ENCODE results near the gene ACOXL.

Gene ACOXL

DNA sequence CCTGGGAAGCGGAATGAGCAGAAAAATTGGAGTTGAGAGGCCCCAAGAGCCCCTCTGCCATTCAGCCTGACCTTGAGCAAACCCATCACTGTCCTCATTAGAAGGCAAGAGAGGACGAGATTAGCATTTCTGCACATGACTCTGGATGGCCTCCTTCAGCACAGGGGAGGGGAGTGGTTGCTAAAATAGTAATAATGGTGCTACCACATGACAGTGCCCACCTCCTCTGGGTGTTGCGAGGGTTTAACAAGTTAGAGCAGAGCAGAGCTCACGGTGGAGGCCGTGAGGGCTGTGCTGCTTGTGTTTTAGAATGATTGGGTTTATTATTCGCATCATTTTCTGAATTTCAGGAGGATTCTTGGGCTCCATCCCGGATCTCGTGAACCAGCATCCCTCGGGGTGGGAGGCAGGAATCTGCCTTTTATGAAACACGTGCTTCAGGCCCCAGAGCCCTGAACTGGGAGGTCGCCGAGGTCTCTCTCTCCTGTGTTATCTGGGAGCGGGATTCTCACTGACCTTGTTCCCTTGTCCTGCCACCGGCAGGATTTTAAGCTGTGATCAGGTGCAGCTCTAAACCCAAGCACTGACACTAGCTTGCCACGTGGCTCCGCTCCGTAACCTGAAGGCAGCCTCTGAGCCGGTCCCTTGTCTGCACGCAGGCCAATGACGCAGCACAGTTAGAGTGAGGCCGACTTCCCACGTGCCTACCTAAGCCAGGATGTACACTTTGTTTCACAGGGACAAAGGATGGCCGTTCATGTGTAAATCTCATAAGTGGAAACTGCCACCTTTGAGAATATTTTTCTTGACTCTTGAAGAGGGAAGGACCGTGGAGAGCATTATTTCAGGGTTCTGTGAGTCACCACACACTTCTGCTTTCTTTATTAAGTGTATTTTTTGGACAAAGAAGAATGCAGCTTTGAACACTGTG is 142.3 kb downstream of the ACOXL start:
- H3F3A ChIP-seq (ENCODE audit: insufficient read depth, low read length), result no peaks in the 10 kb centered on the region
- peaks cover 3% of the 10 kb centered on the region; the same call in 1 of the 2 replicates for H3K9me3 ChIP-seq (ENCODE audit: low read length)
- TF ChIP-seq CTCF (IDR thresholded peaks at IDR 0.05; ENCODE audit: low read length), result no peak
- no peak for TF ChIP-seq EZH2 (IDR thresholded peaks at IDR 0.05; ENCODE audit: borderline replicate concordance, low read length)
- H2AFZ ChIP-seq (ENCODE audit: low read length), result no peak overlapping the region
- H4K20me1 ChIP-seq (ENCODE audit: insufficient read depth, low read length), result no peaks in the 10 kb centered on the region
- peaks cover 7% of the 10 kb centered on the region; the same call in 1 of the 2 replicates for H3K27me3 ChIP-seq (ENCODE audit: insufficient read depth, low read length)
- H3K36me3 ChIP-seq (ENCODE audit: insufficient read depth, low read length), result no peaks in the 10 kb centered on the region
- H3K4me1 ChIP-seq (ENCODE audit: insufficient read depth, low read length, severe bottlenecking), result peaks cover 15% of the 10 kb centered on the region
- no peaks in the 10 kb centered on the region for H3K9me2 ChIP-seq (ENCODE audit: low read depth, low read length)
- no peaks in the 10 kb centered on the region for H3K79me2 ChIP-seq (ENCODE audit: insufficient read depth, low read length)
- no peak overlapping the region for H3K4me2 ChIP-seq (ENCODE audit: low read length)
- no peak overlapping the region for H3K27ac ChIP-seq (ENCODE audit: low read depth, low read length, poor library complexity, severe bottlenecking)
- no peak overlapping the region for H3K9ac ChIP-seq (ENCODE audit: low read length)
- no peak overlapping the region for H3K4me3 ChIP-seq (ENCODE audit: low read depth, low read length, poor library complexity, severe bottlenecking)

DNA sequence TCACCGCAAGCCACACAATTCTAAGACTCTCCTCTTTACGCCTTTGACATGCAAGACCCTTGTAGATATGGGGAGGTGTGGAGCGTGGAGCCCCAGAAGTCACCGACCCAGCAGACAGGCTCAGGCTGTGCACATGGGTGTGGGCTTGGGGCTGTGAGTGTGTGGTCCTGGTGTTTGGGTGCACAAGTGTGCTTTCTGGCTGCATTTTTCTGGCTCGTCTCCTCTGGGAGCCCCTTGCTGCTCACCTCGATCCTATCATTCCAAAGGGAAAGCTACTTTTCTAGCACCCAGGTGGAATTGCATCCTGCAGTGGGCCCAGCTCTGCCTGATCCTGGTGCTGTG is 143.0 kb downstream of the ACOXL start:
- TF ChIP-seq CTCF (IDR thresholded peaks at IDR 0.05; ENCODE audit: low read length) (no peak), EZH2 (IDR thresholded peaks at IDR 0.05; ENCODE audit: borderline replicate concordance, low read length) (no peak)
- Histone ChIP-seq H3K27me3 (ENCODE audit: insufficient read depth, low read length) (peaks cover 7% of the 10 kb centered on the region; the same call in 1 of the 2 replicates), H2AFZ (ENCODE audit: low read length) (no peak overlapping the region), H3K9me2 (ENCODE audit: low read depth, low read length) (no peaks in the 10 kb centered on the region), H3F3A (ENCODE audit: insufficient read depth, low read length) (no peaks in the 10 kb centered on the region), H3K27ac (ENCODE audit: low read depth, low read length, poor library complexity, severe bottlenecking) (no peak overlapping the region), H3K79me2 (ENCODE audit: insufficient read depth, low read length) (no peaks in the 10 kb centered on the region), H3K4me1 (ENCODE audit: insufficient read depth, low read length, severe bottlenecking) (peaks cover 15% of the 10 kb centered on the region), H4K20me1 (ENCODE audit: insufficient read depth, low read length) (no peaks in the 10 kb centered on the region), H3K4me3 (ENCODE audit: low read depth, low read length, poor library complexity, severe bottlenecking) (no peak overlapping the region), H3K9ac (ENCODE audit: low read length) (no peak overlapping the region), H3K36me3 (ENCODE audit: insufficient read depth, low read length) (no peaks in the 10 kb centered on the region), H3K4me2 (ENCODE audit: low read length) (no peak overlapping the region), H3K9me3 (ENCODE audit: low read length) (peaks cover 3% of the 10 kb centered on the region; the same call in 1 of the 2 replicates)

DNA sequence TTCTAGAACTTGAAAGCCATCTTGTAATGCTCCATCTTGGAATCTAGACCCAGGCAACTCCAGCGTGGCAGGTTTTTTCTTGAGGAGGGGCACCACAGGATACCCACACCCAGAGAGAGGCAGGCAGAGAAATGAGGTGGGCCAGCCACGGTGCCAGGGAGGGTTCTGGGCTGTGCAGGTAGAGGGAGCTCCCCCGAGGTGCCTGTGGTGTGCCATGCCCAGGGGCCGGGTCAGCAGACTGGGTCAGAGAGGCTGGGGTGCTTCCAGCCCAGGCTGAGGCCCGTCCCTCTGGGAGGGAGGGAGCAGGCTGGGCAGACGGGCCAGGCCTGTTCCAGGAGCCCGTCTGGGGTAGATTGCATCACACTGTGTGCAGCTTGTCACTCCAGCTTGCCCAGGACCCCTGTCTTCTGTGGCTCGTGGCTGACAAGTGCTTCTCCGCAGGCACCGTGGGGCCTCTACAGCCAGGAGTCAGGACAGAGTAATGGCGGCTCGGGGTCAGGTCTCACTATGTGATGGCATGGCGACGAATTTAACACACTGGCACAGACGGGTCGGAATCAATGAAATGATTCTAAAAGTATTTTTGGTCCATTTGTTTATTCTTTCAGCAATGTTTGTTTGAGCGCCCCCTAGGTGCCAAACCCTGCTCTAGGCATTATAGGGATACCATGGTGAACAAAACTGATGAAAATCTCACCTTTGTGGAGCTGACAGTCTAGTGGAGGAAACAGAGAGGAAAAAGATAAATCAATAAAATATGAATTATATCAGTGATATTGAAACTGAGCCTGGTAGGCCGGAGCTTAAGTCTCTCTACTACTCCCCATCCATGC is 144.0 kb downstream of the ACOXL start:
- no peak overlapping the region for H3K9ac ChIP-seq (ENCODE audit: low read length)
- H3K9me2 ChIP-seq (ENCODE audit: low read depth, low read length), result no peaks in the 10 kb centered on the region
- no peak overlapping the region for H2AFZ ChIP-seq (ENCODE audit: low read length)
- no peaks in the 10 kb centered on the region for H3F3A ChIP-seq (ENCODE audit: insufficient read depth, low read length)
- H3K4me2 ChIP-seq (ENCODE audit: low read length), result no peak overlapping the region
- TF ChIP-seq EZH2 (IDR thresholded peaks at IDR 0.05; ENCODE audit: borderline replicate concordance, low read length) (no peak), CTCF (IDR thresholded peaks at IDR 0.05; ENCODE audit: low read length) (peak; percentile 43; the same call in 1 of the 2 replicates)
- no peaks in the 10 kb centered on the region for H3K36me3 ChIP-seq (ENCODE audit: insufficient read depth, low read length)
- peaks cover 3% of the 10 kb centered on the region; the same call in 1 of the 2 replicates for H3K9me3 ChIP-seq (ENCODE audit: low read length)
- peaks cover 7% of the 10 kb centered on the region; the same call in 1 of the 2 replicates for H3K27me3 ChIP-seq (ENCODE audit: insufficient read depth, low read length)
- no peaks in the 10 kb centered on the region for H4K20me1 ChIP-seq (ENCODE audit: insufficient read depth, low read length)
- H3K79me2 ChIP-seq (ENCODE audit: insufficient read depth, low read length), result no peaks in the 10 kb centered on the region
- H3K4me3 ChIP-seq (ENCODE audit: low read depth, low read length, poor library complexity, severe bottlenecking), result no peak overlapping the region
- no peak overlapping the region for H3K27ac ChIP-seq (ENCODE audit: low read depth, low read length, poor library complexity, severe bottlenecking)
- peaks cover 15% of the 10 kb centered on the region for H3K4me1 ChIP-seq (ENCODE audit: insufficient read depth, low read length, severe bottlenecking)
